ENCODE data around the gene RNF111.

Gene RNF111

DNA sequence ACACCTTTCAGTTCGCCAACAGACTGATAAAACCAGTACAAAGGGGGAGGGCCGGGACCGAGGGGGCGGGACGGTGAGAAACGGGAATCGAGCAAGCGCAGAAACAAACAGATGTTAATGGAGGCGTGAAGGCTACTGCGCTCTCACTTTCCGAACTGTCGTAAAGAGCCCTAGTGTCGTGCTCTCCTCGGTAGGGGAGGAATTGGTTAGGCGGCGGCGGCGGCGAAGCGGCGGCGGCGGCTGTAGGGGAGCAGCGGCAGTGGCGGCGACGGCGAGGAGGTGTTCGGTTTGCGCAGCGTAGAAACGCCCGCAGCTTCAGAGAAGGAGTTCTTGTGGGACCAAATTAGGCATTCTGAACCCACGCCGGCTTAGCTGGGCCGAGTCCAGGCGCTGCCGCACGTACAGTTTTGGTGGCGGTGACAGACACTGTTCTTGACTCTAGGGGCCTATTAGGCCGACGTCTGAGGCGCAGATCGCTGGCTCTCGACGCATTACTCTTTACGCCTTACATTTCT is at the start of gene RNF111:
Gene RNF111, plus strand, starts transcription at position 173 of the 515 bp plus-strand sequence. CDS start 43,160 bp downstream, outside the sequence.
- in situ Hi-C loops (cut with HindIII; ENCODE audit: low sequenced_read_pairs) = loop anchor here (25.0 kb wide), 1 partner anchor 525 kb away; no protein-coding TSS in a partner anchor

DNA sequence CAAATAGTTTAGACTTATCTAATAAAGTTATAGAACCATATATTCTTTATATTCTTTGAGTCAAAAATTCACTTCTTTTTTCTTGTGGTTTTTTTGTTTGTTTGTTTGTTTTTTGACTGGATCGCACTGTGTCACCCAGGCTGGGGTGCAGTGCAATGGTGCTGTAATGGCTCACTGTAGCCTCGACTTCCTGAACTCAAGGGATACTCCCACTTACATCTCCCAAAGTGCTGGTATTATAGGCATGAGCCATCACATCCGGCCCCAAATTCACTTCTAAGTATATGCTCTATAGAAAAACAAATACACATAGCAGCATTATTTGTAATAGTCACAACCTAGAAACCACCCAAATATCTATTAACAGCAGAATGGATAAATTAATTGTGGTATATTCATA is 40.3 kb upstream of the RNF111 start:
- in situ Hi-C loops (cut with HindIII; ENCODE audit: low sequenced_read_pairs) = no loop called here

DNA sequence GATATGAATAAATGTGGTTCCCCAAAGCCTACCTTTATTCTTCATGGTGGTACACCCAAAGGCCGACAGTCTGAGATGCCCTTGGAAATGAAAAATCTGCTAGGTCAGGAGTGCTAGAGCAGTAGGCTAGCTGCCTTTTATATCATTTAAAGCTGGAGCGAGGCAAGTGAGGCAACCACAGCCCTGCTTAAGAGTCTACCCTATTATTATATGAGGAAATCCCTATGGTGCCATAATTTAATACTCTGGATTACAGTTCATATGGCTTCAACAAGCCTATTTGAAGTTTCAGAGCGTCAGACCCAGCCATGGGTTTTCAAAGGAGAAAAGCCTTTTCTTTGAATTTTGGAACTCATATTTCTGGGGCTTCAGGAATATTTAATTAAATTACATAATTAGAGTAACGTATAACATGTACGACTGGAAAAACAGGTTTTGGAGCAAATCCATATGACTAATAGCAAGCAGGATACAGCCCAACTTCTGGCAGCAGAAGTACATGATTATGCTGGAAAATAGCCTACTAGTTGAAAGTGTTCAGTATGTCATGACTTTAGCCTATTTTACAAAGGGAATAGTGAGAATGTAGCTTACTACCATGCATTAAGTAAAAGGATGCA is 36.0 kb upstream of the RNF111 start:
- in situ Hi-C loops (cut with HindIII; ENCODE audit: low sequenced_read_pairs) = no loop called here

DNA sequence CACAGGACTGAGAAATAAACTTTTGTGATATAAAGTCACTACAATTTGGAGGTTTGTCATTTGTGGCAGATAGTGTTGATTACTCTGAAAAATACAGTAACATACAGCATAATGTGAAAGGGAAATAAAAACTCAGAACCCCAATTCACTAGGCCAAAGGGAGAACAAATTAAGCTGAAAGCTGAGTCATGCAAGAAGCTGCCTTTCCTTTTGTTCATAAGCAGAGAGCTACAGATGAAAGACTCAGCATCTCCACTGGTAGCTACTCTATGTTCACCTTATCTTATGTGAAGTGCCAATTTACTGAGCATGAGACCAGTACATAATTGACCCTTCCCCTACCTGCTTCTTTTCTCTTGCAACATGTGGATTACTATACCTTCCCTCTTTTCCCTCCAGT is 34.7 kb upstream of the RNF111 start:
- in situ Hi-C loops (cut with HindIII; ENCODE audit: low sequenced_read_pairs) = no loop called here

DNA sequence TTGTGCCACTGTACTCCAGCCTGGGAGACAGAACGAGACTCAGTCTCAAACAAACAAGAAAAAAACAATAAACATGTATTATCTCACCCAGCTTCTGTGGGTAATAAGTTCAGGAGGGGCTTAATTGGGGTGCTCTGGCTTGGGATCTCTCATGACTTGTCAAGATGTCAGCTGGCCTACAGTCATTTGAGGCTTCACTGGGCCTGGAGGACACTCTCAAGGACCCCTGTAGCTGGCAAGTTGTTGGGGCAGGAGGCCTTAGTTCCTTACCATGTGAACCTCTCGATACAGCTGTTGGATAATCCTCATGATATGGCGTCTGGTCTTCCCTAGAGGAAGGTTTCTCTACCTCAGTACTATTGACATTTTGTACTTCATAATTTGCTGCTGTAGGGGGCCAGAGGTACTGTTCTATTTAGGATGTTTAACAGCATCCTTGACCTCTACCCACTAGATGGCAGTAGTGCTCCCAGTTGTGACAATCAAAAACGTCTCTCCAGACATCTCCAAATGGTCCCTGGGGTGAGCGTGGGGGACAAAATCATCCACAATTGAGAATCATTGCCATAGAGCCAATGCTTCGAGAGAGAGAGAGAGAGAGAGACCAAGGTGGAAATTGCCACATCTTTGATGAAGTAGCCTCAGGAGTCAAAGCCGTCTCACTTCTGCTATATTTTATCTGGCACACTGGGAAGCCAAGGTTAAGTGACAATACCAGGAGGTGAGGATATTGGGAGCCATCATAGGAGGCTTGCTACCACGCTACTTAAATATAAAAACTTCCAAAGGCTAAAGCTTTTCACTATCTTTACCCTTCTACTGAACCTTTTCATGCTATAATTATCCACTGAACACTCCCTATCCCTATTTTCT is 30.1 kb upstream of the RNF111 start:
- in situ Hi-C loops (cut with HindIII; ENCODE audit: low sequenced_read_pairs) = no loop called here

DNA sequence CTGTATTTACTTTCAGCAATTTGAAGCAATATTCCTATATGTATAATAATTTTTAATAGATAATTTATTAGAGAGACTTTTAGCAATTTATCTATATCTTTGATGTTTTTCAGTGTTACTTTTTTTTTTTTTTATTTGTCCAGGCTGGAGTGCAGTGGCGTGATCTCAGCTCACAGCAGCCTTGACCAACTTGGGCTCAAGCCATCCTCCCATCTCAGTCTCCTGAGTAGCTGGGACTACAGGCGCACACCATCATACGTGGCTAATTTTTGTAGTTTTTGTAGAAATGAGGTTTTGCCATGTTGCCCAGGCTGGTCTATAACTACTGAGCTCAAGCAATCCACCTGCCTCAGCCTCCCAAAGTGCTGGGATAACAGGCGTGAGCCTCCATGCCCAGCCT is 28.7 kb upstream of the RNF111 start:
- in situ Hi-C loops (cut with HindIII; ENCODE audit: low sequenced_read_pairs) = no loop called here

DNA sequence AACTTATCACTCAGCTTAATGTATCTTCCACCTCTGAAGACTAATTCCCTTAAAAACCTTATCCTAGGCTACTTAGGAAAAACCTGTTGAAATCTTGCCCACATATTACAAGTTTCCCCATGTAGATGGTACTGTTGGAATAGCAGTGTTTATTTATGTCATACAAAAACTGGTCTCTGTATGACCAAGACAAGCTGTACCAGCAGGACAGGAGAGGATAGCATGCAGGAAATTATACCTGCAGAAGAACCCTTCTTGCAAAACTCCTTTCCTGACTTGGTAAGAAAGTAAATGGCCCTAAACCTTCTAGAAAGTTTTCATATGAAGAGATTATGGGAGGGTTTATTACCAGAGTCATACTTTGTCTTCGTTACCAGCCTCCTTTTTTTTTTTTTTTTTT is 25.3 kb upstream of the RNF111 start:
- in situ Hi-C loops (cut with HindIII; ENCODE audit: low sequenced_read_pairs) = no loop called here

DNA sequence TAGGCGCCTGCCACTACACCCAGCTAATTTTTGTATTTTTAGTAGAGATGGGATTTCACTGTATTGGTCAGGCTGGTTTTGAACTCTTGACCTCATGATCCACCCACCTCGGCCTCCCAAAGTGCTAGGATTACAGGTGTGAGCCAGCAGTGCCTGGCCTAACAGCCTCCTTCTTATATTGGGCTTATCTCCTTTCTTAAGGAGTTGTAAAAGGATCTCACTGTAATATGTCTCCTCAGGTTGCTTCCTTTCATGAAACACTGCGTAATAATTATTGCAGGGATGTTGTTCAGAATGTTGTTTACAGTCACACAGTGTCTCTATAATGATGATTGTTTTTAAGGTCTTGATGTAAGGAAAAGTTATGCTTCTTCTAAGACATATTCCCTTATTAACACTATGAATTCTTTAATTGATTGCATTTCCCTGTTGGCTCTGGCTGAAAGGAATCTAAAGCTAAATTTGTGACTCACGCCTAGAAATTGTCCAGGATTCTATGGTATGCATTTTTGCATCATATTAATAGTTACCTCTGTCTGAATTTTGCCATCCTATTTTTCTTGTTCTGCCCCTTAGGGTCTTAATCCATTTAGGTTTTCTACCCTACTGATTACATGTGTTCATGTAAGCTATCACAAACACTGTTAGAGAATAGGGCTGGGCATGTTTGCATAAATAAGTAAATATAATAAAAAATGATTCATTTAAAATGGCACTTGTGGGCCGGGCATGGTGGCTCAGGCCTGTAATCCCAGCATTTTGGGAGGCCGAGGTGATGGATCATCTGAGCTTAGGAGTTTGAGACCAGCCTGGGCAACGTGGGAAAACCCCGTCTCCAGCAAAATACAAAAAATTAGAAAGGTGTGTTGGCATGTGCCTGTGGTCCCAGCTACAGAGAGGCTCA is 24.5 kb upstream of the RNF111 start:
- in situ Hi-C loops (cut with HindIII; ENCODE audit: low sequenced_read_pairs) = no loop called here

DNA sequence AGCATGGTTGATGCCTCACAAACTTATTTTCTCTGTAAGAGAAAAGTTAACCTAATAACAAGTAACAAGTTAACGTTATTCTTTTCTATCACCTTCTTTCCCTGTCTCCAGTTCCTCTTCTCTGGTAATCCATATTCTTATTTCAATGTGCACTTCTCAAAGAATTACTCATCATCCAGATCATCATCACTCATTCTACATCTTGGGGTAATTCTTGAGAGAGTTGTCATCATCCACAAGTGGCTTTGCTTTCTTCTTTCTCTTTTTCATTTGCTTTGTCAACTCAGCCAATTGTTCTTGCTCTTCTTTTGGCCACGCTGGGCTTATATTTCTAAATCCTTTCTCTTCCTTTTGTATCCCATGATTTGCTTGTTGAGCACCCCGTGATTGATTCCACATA is 20.8 kb upstream of the RNF111 start:
- in situ Hi-C loops (cut with HindIII; ENCODE audit: low sequenced_read_pairs) = no loop called here

DNA sequence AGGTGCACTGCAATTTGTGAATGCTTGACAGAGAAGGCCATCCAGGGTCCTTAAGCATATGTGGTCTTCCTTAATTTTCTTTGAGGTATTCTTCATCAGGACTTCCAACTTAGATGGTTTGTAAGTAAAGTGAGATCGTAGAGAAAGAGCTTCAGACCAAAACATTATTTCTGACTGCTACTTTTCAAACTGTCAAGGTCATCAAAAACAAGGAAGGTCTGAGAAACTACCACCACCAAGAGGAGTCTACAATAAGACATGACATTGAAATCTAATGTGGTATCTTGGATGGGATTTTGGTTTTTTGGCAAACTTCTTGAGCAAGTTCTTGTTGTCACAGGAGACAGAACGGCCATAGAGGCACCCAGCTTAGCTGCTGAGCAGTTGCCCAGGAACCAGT is 20.0 kb upstream of the RNF111 start:
- in situ Hi-C loops (cut with HindIII; ENCODE audit: low sequenced_read_pairs) = no loop called here

DNA sequence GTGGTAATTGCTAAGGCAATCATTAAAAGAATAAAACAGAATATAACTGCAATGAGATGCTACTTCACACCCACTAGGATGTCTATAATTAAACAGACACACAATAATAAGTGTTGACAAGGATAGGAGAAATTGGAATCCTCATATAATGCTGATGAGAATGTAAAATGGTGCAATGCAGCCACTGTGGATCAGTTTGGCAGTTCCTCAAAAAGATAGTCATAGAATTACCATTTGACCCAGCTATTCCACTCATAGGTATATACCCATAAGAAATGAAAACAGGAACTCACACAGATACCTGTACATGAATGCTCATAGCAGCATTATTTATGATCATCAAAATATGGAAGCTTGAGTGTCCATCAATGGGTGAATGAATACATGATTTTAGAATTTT is 9.6 kb upstream of the RNF111 start:
- in situ Hi-C loops (cut with HindIII; ENCODE audit: low sequenced_read_pairs) = loop anchor here (25.0 kb wide), 1 partner anchor 534 kb away; no protein-coding TSS in a partner anchor

DNA sequence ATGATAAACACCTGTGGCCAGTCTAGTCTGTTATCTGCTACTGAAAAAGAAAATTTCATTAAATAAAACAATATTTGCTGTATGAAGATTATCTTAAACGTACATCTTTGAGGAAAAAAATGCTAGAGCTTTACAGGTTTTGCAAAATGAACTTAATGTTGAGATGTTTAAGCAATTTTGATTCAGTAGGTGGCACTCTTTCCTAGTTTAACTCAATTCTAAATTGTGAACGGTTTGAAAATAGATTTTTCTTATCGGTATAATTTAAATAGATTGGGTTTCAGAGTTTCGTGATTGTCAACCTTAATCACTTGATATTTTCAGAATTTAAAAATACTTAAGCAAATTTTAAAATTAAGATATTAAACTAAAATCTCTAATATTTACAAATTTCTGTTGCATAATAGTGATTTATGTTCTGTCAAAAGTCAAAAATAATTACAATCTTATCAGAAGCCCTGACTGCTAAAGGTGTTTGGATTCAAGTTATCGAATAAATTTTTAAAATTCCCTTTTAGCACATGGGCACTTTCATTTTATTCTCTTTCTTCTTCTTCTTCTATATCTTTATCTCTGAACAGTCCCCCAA is 7.0 kb upstream of the RNF111 start:
- in situ Hi-C loops (cut with HindIII; ENCODE audit: low sequenced_read_pairs) = loop anchor here (25.0 kb wide), 1 partner anchor 532 kb away; no protein-coding TSS in a partner anchor

DNA sequence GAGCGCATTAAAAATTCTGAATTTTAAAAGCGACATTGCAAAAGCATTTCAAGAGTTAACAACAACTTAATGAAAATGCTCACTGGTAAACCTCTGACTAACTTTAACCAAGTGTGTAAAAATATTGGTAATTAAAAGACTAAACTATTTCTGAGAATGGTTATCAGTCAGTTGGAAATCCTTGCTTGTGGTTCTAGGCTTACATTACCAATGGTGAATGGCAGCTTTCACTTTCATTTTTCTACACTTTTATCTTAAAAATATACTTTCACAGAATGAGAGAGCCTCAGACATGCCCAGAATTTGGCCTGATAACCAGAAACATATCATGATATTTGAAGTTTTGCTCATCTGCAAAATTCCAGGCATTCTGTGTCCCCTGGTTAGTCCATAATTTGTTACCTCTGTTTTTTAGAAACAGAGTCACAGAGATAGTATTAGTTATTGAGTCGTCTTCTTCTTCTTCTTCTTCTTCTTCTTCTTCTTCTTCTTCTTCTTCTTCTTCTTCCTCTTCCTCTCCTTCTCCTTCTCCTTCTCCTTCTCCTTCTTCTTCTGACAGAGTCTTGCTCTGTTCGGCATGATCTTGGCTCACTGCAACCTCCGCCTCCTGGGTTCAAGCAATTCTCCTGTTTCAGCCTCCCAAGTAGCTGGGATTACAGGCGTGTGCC is 5.5 kb upstream of the RNF111 start:
- in situ Hi-C loops (cut with HindIII; ENCODE audit: low sequenced_read_pairs) = loop anchor here (25.0 kb wide), 1 partner anchor 530 kb away; no protein-coding TSS in a partner anchor

DNA sequence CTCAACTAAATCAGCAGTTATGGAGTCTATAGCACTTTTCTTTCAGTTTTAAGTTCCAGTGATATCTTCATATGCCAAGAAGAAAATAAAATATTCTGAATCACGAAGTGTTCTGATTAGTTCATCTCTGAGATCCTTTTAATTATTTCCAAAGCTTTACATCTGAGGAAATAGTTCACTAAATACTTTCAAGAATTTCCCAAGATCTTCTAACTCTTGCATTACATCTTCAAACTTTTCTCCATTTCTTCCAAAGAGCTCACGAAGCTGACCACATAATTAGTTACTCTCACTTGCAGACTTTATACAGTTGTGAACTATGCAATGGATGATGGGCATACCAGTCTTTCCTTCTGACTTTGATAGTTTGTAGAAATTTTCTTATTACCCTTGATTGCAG is 4.2 kb upstream of the RNF111 start:
- in situ Hi-C loops (cut with HindIII; ENCODE audit: low sequenced_read_pairs) = loop anchor here (25.0 kb wide), 1 partner anchor 529 kb away; no protein-coding TSS in a partner anchor

DNA sequence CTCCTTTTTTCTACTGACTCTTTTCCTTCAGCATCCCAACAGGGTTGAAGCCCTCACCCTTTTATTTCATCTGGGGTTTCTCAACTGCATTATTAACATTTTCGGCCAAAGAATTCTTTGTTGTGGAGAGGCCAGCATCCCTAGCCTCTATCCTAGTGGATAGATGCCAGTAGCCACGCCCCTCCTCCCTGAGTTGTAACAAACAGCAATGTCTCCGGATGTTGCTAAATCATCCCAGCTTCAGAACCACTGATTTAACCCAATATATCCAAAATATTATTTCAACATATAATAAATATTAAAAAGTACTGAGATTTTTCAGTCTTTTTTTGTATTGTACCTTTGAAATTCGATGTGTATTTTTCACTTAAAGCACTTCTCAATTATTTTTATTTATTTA is 2.0 kb upstream of the RNF111 start:
- in situ Hi-C loops (cut with HindIII; ENCODE audit: low sequenced_read_pairs) = loop anchor here (25.0 kb wide), 1 partner anchor 527 kb away; no protein-coding TSS in a partner anchor

DNA sequence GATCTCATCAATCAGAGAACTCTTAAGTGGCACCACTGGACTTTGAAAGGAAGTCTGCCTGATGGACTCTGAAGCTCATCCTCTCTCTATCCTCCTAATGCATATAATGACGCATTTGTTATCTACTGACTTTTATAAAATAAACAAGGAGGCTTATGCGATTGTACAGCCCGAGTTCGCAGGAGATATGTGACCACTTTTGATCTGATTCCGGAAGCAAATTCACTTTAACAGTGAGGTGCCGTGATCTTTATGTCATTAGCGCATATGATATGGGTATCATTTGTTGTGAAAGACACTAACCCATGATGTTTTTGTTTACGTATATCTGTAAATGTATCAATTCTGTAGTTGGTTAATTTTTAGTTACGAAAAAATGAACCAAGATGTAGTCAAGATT is 427 bp upstream of the RNF111 start:
- in situ Hi-C loops (cut with HindIII; ENCODE audit: low sequenced_read_pairs) = loop anchor here (25.0 kb wide), 1 partner anchor 525 kb away; no protein-coding TSS in a partner anchor

DNA sequence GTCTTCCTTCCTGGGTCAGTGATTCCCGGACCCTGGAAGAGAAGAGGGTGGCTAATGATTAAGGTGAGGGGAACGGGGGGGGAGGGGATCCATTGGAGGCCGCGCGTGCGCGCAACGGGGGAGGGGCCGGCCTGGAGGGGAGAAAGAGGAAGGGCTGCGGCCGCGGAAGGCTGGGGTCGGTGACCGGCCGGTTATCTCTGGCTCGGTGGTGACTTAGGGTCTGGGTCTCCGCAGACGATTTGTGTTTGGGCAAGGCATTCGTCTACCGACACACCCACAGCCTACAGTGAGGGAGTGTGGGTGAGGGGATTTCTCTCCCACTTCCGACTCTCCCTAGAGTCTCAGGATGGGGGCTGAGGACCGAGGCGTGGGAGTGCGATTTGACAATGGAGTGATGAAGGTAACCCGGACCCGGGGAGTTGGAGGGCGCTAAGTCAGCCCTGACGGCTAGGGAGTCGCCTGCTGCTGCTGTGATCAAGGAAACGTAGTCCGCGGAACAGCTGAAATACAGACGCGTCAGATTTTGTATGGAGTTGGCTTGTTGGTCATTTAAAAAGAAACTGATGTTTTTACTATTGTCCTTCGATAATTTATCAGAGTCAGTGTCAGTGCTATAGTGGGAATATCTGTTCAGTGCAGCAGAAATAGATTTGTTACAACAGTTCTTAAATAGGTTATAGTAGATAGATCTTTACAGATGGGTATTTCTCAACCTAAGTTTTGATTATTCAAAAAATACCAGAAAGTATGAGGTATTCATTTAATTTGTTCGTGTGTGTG is 733 bp downstream of the RNF111 start:
- in situ Hi-C loops (cut with HindIII; ENCODE audit: low sequenced_read_pairs) = loop anchor here (25.0 kb wide), 1 partner anchor 524 kb away; no protein-coding TSS in a partner anchor

DNA sequence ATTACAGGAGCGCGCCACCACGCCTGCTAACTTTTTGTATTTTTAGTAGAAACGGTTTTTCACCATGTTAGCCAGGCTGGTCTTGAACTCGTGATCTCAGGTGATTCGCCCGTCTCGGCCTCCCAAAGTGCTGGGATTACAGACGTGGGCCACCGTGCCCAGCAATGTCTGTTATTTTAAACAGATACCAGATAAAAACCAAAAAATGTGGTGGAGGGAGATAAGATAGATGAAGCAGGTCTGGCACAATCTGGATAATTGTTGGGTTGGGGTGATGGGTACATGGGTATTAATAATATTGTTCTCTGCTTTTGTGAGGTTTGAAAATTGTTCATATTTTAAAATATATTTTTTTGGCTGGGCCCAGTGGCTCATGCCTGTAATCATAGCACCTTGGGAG is 4.7 kb downstream of the RNF111 start:
- in situ Hi-C loops (cut with HindIII; ENCODE audit: low sequenced_read_pairs) = loop anchor here (25.0 kb wide), 1 partner anchor 520 kb away; no protein-coding TSS in a partner anchor

All from endothelial cell of hepatic sinusoid (primary cell).